K562 (cell line): ENCODE measurements around the gene HRCT1.

Source experiments
- EP300 ChIP-seq: IDR thresholded peaks from 2 replicates; pipeline ENCODE4 v1.6.1; 2012; ENCODE audit warnings: low read length, improper control_type of control experiment
- ZNF668 ChIP-seq: fragments of 250-450 bp; sonication (Bioruptor Pico); IDR thresholded peaks from 2 replicates; pipeline ENCODE4 v1.8.0; 2022; ENCODE audit warnings: mild to moderate bottlenecking, inconsistent platforms
- TF ChIP-seq, protein P1 (sequence below): sonication (generic); formaldehyde crosslinking; IDR thresholded peaks from 2 replicates; pipeline ENCODE4 v1.8.1; 2023; ENCODE audit warnings: mild to moderate bottlenecking, missing genetic modification reagents

GRCh38 chr9:35882996-35883395 lies 23.0 kb upstream of the HRCT1 start:
- no peak for TF ChIP-seq EP300
- TF ChIP-seq, protein P1, sequence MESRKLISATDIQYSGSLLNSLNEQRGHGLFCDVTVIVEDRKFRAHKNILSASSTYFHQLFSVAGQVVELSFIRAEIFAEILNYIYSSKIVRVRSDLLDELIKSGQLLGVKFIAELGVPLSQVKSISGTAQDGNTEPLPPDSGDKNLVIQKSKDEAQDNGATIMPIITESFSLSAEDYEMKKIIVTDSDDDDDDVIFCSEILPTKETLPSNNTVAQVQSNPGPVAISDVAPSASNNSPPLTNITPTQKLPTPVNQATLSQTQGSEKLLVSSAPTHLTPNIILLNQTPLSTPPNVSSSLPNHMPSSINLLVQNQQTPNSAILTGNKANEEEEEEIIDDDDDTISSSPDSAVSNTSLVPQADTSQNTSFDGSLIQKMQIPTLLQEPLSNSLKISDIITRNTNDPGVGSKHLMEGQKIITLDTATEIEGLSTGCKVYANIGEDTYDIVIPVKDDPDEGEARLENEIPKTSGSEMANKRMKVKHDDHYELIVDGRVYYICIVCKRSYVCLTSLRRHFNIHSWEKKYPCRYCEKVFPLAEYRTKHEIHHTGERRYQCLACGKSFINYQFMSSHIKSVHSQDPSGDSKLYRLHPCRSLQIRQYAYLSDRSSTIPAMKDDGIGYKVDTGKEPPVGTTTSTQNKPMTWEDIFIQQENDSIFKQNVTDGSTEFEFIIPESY (CRISPR knock-in tag): no peak
- no peak for TF ChIP-seq ZNF668 (CRISPR knock-in tag)
